Neural crest cell (in vitro differentiated cells): Measurements from ENCODE around the gene CEP43. TPM values are rescaled to one million over a fixed set of nuclear protein-coding genes. Genes with fewer than 3 reads are reported as not detected.
"Not testable (repeated sequence)": the region's sequence is repeated elsewhere in the genome, so short reads cannot be mapped to it uniquely, and the experiment has no call there.

Source experiments
- DNase-seq: peaks from one replicate; pipeline ENCODE4 v3.0.0; 2021; ENCODE audit warnings: low read depth, mixed read lengths, low spot score
- H3K27ac Mint-ChIP-seq: one replicate; pipeline ENCODE4 v1.8.0; 2021; ENCODE audit warnings: mild to moderate bottlenecking, mixed read lengths; ENCODE audit not compliant: unreplicated experiment
- H3K27me3 Mint-ChIP-seq: 2 replicates; pipeline ENCODE4 v1.8.0; 2021; ENCODE audit warnings: low read depth, mild to moderate bottlenecking, mixed read lengths
- H3K36me3 Mint-ChIP-seq: 2 replicates; pipeline ENCODE4 v1.8.0; 2021; ENCODE audit warnings: low read depth, mild to moderate bottlenecking, mixed read lengths
- H3K4me1 Mint-ChIP-seq: 2 replicates; pipeline ENCODE4 v1.8.0; 2021; ENCODE audit warnings: mixed read lengths
- H3K4me3 Mint-ChIP-seq: one replicate; pipeline ENCODE4 v1.8.0; 2021; ENCODE audit warnings: mild to moderate bottlenecking, mixed read lengths
- H3K9me3 Mint-ChIP-seq: 2 replicates; pipeline ENCODE4 v1.8.0; 2021; ENCODE audit warnings: mixed read lengths
- long read RNA-seq: library from polyadenylated mRNA; unstranded; transcript quantifications from one replicate; pipeline ENCODE4 v2.0.0, GENCODE V29; 2020
- total RNA-seq: library from RNA; stranded (reverse); gene quantifications from 2 replicates; pipeline ENCODE4 v1.2.1, GENCODE V29; 2021
- TF ChIP-seq, protein P1 (sequence below): fragments of 200-600 bp; sonication (generic); conservative IDR thresholded peaks from 2 replicates; pipeline ENCODE4 v1.5.0; 2021; ENCODE audit warnings: antibody characterized with exemption, mild to moderate bottlenecking

CEP43 gene
- 36.5 and 42.2 TPM in 2 replicates for total RNA-seq
- long read RNA-seq, full-length matches to known transcripts = 67 of 83 reads
- long read RNA-seq, partial matches to known transcripts = 5 of 83 reads
- long read RNA-seq, other reads (novel, unspliced or antisense) = 11 of 83 reads

- Mint-ChIP-seq H3K4me3 (peak within 1 kb of the TSS; percentile 89), H3K9me3 (peaks cover 2% of the 10 kb centered on the region), H3K36me3 (peaks cover 21% of the 10 kb centered on the region), H3K27me3 (no peaks in the 10 kb centered on the region), H3K4me1 (peaks cover 29% of the 10 kb centered on the region), H3K27ac (peak within 1 kb of the TSS; percentile 65)
- TF ChIP-seq, protein P1, sequence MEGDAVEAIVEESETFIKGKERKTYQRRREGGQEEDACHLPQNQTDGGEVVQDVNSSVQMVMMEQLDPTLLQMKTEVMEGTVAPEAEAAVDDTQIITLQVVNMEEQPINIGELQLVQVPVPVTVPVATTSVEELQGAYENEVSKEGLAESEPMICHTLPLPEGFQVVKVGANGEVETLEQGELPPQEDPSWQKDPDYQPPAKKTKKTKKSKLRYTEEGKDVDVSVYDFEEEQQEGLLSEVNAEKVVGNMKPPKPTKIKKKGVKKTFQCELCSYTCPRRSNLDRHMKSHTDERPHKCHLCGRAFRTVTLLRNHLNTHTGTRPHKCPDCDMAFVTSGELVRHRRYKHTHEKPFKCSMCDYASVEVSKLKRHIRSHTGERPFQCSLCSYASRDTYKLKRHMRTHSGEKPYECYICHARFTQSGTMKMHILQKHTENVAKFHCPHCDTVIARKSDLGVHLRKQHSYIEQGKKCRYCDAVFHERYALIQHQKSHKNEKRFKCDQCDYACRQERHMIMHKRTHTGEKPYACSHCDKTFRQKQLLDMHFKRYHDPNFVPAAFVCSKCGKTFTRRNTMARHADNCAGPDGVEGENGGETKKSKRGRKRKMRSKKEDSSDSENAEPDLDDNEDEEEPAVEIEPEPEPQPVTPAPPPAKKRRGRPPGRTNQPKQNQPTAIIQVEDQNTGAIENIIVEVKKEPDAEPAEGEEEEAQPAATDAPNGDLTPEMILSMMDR = no peak
- peak; percentile 92 for DNase-seq
Measured at GRCh38 chr6:166999145-166999883, at the start of gene CEP43. CEP43 (plus strand) TSS chr6:166999397; CDS start chr6:166999413, 16 bp downstream.

GRCh38 chr6:166949528-166950442, 49.4 kb upstream of the CEP43 start:
- Mint-ChIP-seq H3K4me1 (peaks cover 22% of the 10 kb centered on the region), H3K27me3 (no peaks in the 10 kb centered on the region), H3K4me3 (no peak overlapping the region), H3K36me3 (peaks cover 11% of the 10 kb centered on the region), H3K9me3 (peaks cover 8% of the 10 kb centered on the region), H3K27ac (peak overlapping the region; percentile 60)
- TF ChIP-seq, protein P1 = no peak
- no peak for DNase-seq

- TF ChIP-seq, protein P1 = no peak
- no peak overlapping the region for H3K27ac Mint-ChIP-seq
- H3K27me3 Mint-ChIP-seq = peaks cover 5% of the 10 kb centered on the region
- peaks cover 8% of the 10 kb centered on the region for H3K9me3 Mint-ChIP-seq
- H3K4me1 Mint-ChIP-seq = peaks cover 28% of the 10 kb centered on the region
- DNase-seq = no peak
- no peak overlapping the region for H3K4me3 Mint-ChIP-seq
- peaks cover 11% of the 10 kb centered on the region for H3K36me3 Mint-ChIP-seq
Measured at GRCh38 chr6:166950443-166950821, 48.8 kb upstream of the CEP43 start.

DNA sequence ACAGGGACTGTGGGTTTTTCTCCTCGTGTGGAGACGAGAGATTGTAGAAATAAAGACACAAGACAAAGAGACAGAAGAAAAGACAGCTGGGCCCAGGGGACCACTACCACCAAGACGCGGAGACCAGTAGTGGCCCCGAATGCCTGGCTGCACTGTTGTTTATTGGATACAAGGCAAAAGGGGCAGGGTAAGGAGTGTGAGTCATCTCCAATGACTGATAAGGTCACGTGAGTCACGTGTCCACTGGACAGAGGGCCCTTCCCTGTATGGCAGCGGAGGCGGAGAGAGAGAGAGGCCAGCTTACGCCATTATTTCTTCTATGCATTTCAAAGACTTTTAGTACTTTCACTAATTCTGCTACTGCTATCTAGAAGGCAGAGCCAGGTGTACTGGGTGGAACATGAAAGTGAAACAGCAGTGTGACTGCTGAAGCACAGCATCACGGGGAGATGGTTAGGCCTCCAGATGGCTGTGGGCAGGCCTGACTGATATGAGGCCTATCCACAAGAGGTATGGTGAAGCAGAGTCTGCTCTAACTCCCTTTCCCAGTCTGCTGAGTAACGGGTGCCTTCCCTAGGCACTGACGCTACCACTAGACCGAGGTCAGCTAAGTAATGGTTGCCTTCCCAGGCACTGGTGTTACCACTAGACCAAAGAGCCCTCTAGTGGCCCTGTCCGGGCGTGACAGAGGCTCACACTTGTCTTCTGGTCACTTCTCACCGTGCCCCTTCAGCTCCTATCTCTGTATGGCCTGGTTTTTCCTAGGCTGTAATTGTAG, 48.1 kb upstream of the CEP43 start:
- H3K27ac Mint-ChIP-seq = peak overlapping the region; percentile 62
- not testable (repeated sequence) for H3K27me3 Mint-ChIP-seq, H3K9me3 Mint-ChIP-seq
- TF ChIP-seq, protein P1 = peak; percentile 74
- H3K36me3 Mint-ChIP-seq = peaks cover 11% of the 10 kb centered on the region
- H3K4me1 Mint-ChIP-seq = peaks cover 30% of the 10 kb centered on the region
- DNase-seq = peak; percentile 58
- peak overlapping the region; percentile 55 for H3K4me3 Mint-ChIP-seq

DNA sequence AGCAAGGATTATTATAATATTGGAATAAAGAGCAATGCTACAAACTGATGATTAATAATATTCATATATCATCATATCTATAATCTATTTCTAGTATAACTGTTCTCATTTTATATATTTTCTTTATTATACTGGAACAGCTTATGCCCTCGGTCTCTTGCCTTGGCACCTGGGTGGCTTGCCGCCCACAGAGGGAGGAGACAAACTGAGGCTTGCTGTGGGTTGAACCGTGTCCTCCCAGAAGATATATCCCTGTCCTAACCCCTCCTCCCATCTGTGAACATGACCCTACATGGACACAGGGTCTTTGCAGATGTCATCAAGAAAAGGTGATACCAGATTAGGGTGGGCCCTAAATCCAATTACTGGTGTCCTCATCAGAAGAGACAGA, 47.5 kb upstream of the CEP43 start:
- TF ChIP-seq, protein P1 = no peak
- Mint-ChIP-seq H3K4me1 (peaks cover 30% of the 10 kb centered on the region), H3K4me3 (peak overlapping the region; percentile 55), H3K36me3 (peaks cover 11% of the 10 kb centered on the region), H3K27ac (no peak overlapping the region), H3K9me3 (peaks cover 8% of the 10 kb centered on the region), H3K27me3 (peaks cover 6% of the 10 kb centered on the region)
- no peak for DNase-seq
